SU-DHL-6 (cell line): ENCODE data around the gene ASCC2.

Experiments
- H2AFZ ChIP-seq: fragments of 200-600 bp; sonication (generic); 2 replicates; pipeline ENCODE4 v1.6.1; 2014; ENCODE audit warnings: low read depth, mild to moderate bottlenecking, moderate library complexity, mixed read lengths, antibody characterized with exemption, low read length; ENCODE audit not compliant: severe bottlenecking
- H3F3A ChIP-seq: fragments of 200-600 bp; shearing (Covaris generic); 2 replicates; pipeline ENCODE4 v1.6.0; 2016; ENCODE audit warnings: antibody characterized with exemption, mild to moderate bottlenecking; ENCODE audit not compliant: insufficient read depth
- H3K27ac ChIP-seq: fragments of 200-600 bp; sonication (generic); 2 replicates; pipeline ENCODE4 v1.5.1; 2016; ENCODE audit warnings: low read depth, mild to moderate bottlenecking, low read length, moderate library complexity, mixed read lengths
- H3K27me3 ChIP-seq: fragments of 200-600 bp; sonication (generic), shearing (Covaris generic); 2 replicates; pipeline ENCODE4 v1.6.0; 2014; ENCODE audit warnings: mild to moderate bottlenecking, low read length
- H3K36me3 ChIP-seq: fragments of 200-600 bp; sonication (generic); 2 replicates; pipeline ENCODE4 v1.6.1; 2014; ENCODE audit warnings: mild to moderate bottlenecking, low read length, mixed read lengths
- H3K4me2 ChIP-seq: fragments of 300-600, 200-600 bp; shearing (Covaris generic), sonication (generic); 2 replicates; pipeline ENCODE4 v1.6.0; 2014; ENCODE audit warnings: low read length, low read depth, mild to moderate bottlenecking; ENCODE audit not compliant: poor library complexity, severe bottlenecking
- H3K4me3 ChIP-seq: fragments of 200-600 bp; sonication (generic); 2 replicates; pipeline ENCODE4 v1.5.1; 2014; ENCODE audit warnings: antibody characterized with exemption, low read length, mild to moderate bottlenecking, mixed read lengths; ENCODE audit not compliant: insufficient read depth, poor library complexity, severe bottlenecking
- H3K79me2 ChIP-seq: fragments of 200-600 bp; sonication (generic); 2 replicates; pipeline ENCODE4 v1.6.1; 2014; ENCODE audit warnings: mild to moderate bottlenecking, low read length, moderate library complexity; ENCODE audit not compliant: insufficient read depth
- H3K9ac ChIP-seq: fragments of 200-600 bp; sonication (generic); 2 replicates; pipeline ENCODE4 v1.7.0; 2014; ENCODE audit warnings: mild to moderate bottlenecking, low read length
- H3K9me2 ChIP-seq: fragments of 200-600 bp; sonication (generic); replicated peaks from 2 replicates; pipeline ENCODE4 v1.6.1; 2014; ENCODE audit warnings: low read length; ENCODE audit not compliant: insufficient read depth
- H3K9me3 ChIP-seq: fragments of 200-600 bp; sonication (generic); 2 replicates; pipeline ENCODE4 v1.6.1; 2014; ENCODE audit warnings: low read length, mixed read lengths; ENCODE audit not compliant: insufficient read depth
- H4K20me1 ChIP-seq: fragments of 200-600 bp; sonication (generic); 2 replicates; pipeline ENCODE4 v1.6.1; 2014; ENCODE audit warnings: low read depth, mild to moderate bottlenecking, antibody characterized with exemption, low read length, moderate library complexity, mixed read lengths
- CTCF ChIP-seq: fragments of 200-600 bp; sonication (generic); IDR thresholded peaks from one replicate; pipeline ENCODE4 v1.5.1; 2017; ENCODE audit warnings: antibody characterized with exemption, mild to moderate bottlenecking, low read length, moderate library complexity; ENCODE audit not compliant: insufficient read depth, poor library complexity, severe bottlenecking
- EZH2phosphoT487 ChIP-seq: fragments of 200-600 bp; sonication (generic), shearing (Covaris generic); conservative IDR thresholded peaks from 2 replicates; pipeline ENCODE4 v1.6.1; 2018; ENCODE audit warnings: mild to moderate bottlenecking, antibody characterized with exemption, low read length, moderate library complexity, mixed read lengths

Gene ASCC2

DNA sequence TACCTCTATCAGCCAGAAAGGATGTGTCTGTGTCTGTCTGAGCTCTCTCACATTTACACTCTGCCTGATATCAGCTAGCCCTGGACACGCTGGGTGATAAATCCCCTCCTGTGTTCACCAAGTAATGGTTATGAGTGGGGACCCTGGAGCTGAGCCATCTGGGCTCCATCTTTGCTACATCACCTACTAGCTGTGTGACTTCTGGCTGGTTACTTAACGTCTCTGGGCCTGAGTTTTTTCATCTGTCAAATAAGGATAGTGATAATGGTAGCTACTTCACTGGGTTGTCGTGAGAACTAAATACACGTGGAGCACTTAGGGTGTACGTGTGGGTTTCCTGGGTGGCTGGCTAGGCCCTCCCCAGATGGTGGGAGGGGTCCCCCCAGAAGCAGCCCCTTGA, 48.0 kb downstream of the ASCC2 start:
- no peaks in the 10 kb centered on the region for H3F3A ChIP-seq
- H3K27me3 ChIP-seq, result no peaks in the 10 kb centered on the region
- no peak overlapping the region for H3K4me2 ChIP-seq
- no peak overlapping the region for H2AFZ ChIP-seq
- H3K79me2 ChIP-seq, result no peaks in the 10 kb centered on the region
- no peaks in the 10 kb centered on the region for H4K20me1 ChIP-seq
- H3K27ac ChIP-seq, result no peak overlapping the region
- no peak overlapping the region for H3K9ac ChIP-seq
- no peaks in the 10 kb centered on the region for H3K36me3 ChIP-seq
- no peak for TF ChIP-seq EZH2phosphoT487
- no peaks in the 10 kb centered on the region for H3K9me2 ChIP-seq
- no peaks in the 10 kb centered on the region for H3K9me3 ChIP-seq
- no peak overlapping the region for H3K4me3 ChIP-seq

DNA sequence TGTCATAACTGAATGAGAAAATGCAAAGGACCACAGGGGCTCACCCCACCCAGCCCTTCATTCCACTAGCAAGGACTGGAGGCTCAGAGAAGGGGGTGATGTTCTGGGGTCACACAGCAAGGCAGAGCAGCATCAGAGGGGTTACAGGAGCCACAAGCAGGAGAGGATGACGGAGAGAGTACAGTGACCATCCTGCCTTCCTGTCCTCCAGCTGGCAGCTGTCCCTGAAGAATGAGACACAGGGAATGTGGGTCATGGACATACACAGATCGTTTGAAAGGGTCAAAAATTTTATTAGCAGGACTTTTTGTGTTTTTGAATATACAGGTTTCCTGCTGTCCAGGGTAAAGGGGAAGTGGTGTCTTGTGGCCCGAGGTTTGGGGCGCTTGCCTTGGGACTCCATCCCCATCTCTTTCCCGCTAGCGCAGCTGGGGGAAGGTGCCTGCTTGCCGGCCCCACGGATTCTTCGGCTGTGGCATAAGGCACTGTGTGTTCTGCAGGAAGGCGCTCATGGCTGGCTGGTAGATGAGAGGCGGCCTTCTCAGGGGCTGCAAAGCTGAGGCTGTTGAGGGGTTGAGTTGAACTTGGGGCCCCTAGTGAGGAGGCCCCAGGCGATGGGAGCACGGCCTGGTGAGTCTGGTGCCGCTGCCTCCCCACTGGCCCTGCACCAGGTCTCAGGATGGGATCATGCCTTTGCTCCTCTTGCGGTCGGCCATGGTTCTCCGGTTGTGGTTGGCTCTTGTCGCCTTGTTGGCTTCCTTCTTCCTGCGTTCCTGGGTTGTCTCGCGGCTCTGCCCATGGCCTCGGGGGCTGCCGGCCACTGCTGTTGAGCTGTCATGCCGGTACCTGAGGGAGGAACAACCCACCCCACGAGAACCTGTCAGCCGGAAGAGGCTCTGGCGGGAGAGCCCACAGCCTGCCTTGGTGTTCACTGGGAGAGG, 49.5 kb downstream of the ASCC2 start:
- Histone ChIP-seq H3K9me2 (no peaks in the 10 kb centered on the region), H3K4me2 (no peak overlapping the region), H3K9me3 (no peaks in the 10 kb centered on the region), H3K9ac (no peak overlapping the region), H2AFZ (no peak overlapping the region), H3K27me3 (no peaks in the 10 kb centered on the region), H3K36me3 (no peaks in the 10 kb centered on the region), H3K79me2 (no peaks in the 10 kb centered on the region), H3F3A (no peaks in the 10 kb centered on the region), H3K4me3 (no peak overlapping the region), H4K20me1 (no peaks in the 10 kb centered on the region), H3K27ac (no peak overlapping the region)
- TF ChIP-seq EZH2phosphoT487, result no peak
- no peak for TF ChIP-seq CTCF

DNA sequence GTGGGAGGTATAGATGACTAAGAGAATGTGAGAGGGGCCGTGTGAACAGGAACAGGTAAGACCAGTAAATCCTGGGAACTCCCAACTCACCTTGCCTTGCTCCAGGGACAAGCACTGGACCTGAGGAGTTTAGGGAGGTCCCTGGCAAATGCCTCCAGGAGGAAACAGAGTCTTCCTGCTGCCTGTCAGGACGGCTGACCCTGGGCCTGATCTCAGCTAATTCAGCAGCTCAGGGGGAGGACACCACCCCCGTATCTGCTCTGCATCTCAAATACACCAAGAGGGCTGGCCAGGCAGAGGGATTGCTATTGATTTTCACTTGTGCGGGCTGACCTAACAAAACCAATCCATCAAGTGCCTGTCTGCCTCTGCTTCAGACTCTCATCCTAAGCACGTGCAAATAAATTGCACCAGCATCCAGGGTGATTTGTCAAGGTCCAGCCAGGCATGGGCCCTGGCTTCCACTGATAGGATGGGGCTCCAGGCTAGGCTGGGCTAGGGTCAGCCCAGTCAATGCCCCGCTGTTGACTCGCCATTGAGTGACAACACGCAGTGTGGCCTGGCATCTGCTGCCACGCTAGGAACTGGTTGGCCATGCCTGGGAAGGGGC, 50.6 kb downstream of the ASCC2 start:
- Histone ChIP-seq H3K79me2 (no peaks in the 10 kb centered on the region), H3F3A (no peaks in the 10 kb centered on the region), H3K9me3 (no peaks in the 10 kb centered on the region), H3K9me2 (no peaks in the 10 kb centered on the region), H3K27ac (no peak overlapping the region), H2AFZ (no peak overlapping the region), H4K20me1 (no peaks in the 10 kb centered on the region), H3K36me3 (no peaks in the 10 kb centered on the region), H3K4me3 (no peak overlapping the region), H3K9ac (no peak overlapping the region), H3K4me2 (no peak overlapping the region), H3K27me3 (no peaks in the 10 kb centered on the region)
- no peak for TF ChIP-seq EZH2phosphoT487
- TF ChIP-seq CTCF, result no peak

GRCh38 chr22:29786031-29786430, 52.0 kb downstream of the ASCC2 start:
- H3K9me2 ChIP-seq, result no peaks in the 10 kb centered on the region
- H2AFZ ChIP-seq, result no peak overlapping the region
- TF ChIP-seq EZH2phosphoT487 (no peak), CTCF (no peak)
- H3K9ac ChIP-seq, result no peak overlapping the region
- no peaks in the 10 kb centered on the region for H4K20me1 ChIP-seq
- no peaks in the 10 kb centered on the region for H3K27me3 ChIP-seq
- no peak overlapping the region for H3K27ac ChIP-seq
- H3K4me3 ChIP-seq, result no peak overlapping the region
- H3K36me3 ChIP-seq, result no peaks in the 10 kb centered on the region
- H3K9me3 ChIP-seq, result no peaks in the 10 kb centered on the region
- no peaks in the 10 kb centered on the region for H3K79me2 ChIP-seq
- no peaks in the 10 kb centered on the region for H3F3A ChIP-seq
- no peak overlapping the region for H3K4me2 ChIP-seq
